Osteocyte (in vitro differentiated cells): ENCODE measurements around the gene CREB3L1. TPM values are rescaled to one million over a fixed set of nuclear protein-coding genes. Genes with fewer than 3 reads are reported as not detected.

Source experiments
- DNase-seq: peaks from one replicate; pipeline ENCODE4 v3.0.0; 2021; ENCODE audit warnings: mixed read lengths; ENCODE audit not compliant: unreplicated experiment; ENCODE audit errors: extremely low spot score
- H3K27ac Mint-ChIP-seq: one replicate; pipeline ENCODE4 v1.8.0; 2021; ENCODE audit warnings: mild to moderate bottlenecking, mixed read lengths; ENCODE audit not compliant: unreplicated experiment
- H3K27me3 Mint-ChIP-seq: one replicate; pipeline ENCODE4 v1.8.0; 2021; ENCODE audit warnings: mixed read lengths; ENCODE audit not compliant: unreplicated experiment
- H3K36me3 Mint-ChIP-seq: one replicate; pipeline ENCODE4 v1.8.0; 2021; ENCODE audit warnings: mixed read lengths; ENCODE audit not compliant: unreplicated experiment
- H3K4me1 Mint-ChIP-seq: one replicate; pipeline ENCODE4 v1.8.0; 2021; ENCODE audit warnings: mixed read lengths; ENCODE audit not compliant: unreplicated experiment
- H3K4me3 Mint-ChIP-seq: one replicate; pipeline ENCODE4 v1.8.0; 2021; ENCODE audit warnings: mild to moderate bottlenecking, moderate library complexity, mixed read lengths; ENCODE audit not compliant: unreplicated experiment
- H3K9me3 Mint-ChIP-seq: one replicate; pipeline ENCODE4 v1.8.0; 2021; ENCODE audit warnings: mixed read lengths; ENCODE audit not compliant: unreplicated experiment
- total RNA-seq: library from RNA; stranded (reverse); gene quantifications from 2 replicates; pipeline ENCODE4 v1.2.1, GENCODE V29; 2021
- TF ChIP-seq, protein P1 (sequence below): fragments of 200-600 bp; sonication (generic); IDR thresholded peaks from 2 replicates; pipeline ENCODE4 v1.5.0; 2021; ENCODE audit warnings: antibody characterized with exemption, mild to moderate bottlenecking, moderate library complexity

CREB3L1 gene
- total RNA-seq, 1 donor from 2014 or later: 77.0 TPM

DNA sequence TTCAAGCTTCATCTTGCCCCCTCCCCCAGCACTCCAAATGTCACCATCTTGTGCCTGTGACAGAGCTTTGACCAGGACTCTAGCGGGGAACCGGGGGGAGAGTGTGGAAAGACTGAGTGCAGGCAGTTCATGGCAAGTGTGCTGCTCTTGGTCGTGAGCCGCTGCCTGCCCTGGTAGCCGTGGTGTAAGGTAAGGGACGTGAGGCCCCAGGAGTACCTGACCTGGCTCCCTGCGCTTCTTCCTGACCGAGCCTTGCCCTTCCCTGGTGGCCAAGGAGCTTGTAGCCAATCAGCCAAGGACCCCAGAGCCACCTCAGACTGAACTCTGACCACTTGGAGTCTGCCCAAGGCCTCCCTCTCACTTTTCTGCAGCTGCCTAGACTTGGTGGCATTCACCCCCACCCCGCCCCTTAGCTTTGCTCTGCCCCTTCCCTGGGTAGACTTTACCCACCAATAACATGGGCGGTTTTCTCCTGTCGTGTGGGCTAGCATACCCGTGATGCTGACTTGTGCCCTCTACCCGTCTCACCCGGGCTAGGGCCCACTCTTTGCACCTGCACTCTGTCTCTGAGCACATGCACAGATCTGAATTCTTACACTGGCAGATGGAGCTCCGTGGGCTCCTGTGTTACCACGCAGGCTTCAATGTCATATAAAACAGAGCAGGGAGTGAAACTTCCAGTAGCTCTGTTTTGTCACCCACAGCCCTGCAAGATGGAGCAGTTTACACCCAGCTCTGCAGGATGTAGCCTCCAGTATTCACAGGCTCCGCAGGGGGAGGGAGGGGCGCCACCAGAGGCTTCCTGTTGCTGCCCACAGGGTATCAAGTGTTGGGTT lies 71.3 kb downstream of the CREB3L1 start:
- DNase-seq: no peak
- Mint-ChIP-seq H3K4me1 (peaks cover 39% of the 10 kb centered on the region), H3K36me3 (no peaks in the 10 kb centered on the region), H3K9me3 (no peaks in the 10 kb centered on the region), H3K27me3 (peaks cover under 1% of the 10 kb centered on the region), H3K4me3 (peak overlapping the region; percentile 75), H3K27ac (peak overlapping the region; percentile 42)
- TF ChIP-seq, protein P1, sequence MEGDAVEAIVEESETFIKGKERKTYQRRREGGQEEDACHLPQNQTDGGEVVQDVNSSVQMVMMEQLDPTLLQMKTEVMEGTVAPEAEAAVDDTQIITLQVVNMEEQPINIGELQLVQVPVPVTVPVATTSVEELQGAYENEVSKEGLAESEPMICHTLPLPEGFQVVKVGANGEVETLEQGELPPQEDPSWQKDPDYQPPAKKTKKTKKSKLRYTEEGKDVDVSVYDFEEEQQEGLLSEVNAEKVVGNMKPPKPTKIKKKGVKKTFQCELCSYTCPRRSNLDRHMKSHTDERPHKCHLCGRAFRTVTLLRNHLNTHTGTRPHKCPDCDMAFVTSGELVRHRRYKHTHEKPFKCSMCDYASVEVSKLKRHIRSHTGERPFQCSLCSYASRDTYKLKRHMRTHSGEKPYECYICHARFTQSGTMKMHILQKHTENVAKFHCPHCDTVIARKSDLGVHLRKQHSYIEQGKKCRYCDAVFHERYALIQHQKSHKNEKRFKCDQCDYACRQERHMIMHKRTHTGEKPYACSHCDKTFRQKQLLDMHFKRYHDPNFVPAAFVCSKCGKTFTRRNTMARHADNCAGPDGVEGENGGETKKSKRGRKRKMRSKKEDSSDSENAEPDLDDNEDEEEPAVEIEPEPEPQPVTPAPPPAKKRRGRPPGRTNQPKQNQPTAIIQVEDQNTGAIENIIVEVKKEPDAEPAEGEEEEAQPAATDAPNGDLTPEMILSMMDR: no peak

DNA sequence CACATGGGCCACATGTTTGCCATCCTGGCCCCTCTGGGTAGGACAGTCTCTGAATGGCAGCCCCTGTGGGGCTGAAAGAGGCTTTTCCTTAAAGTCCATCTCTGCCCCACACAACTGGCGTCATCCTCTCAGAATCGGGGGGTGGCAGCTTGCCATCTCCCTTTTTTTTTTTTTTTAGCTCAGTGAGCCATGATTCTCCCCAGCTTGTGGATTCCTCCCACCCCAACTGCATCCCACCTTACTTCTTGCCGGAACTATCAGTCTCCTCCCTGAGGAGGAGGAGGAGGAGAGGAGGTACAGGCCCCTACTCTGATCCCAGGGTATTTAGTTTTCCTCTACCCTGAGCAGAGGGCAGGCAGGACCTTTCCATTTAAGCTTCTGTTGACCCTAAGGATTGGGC lies 73.2 kb downstream of the CREB3L1 start:
- no peaks in the 10 kb centered on the region for H3K27me3 Mint-ChIP-seq
- TF ChIP-seq, protein P1: no peak
- H3K36me3 Mint-ChIP-seq: no peaks in the 10 kb centered on the region
- no peak overlapping the region for H3K4me3 Mint-ChIP-seq
- H3K9me3 Mint-ChIP-seq: no peaks in the 10 kb centered on the region
- H3K4me1 Mint-ChIP-seq: peaks cover 39% of the 10 kb centered on the region
- no peak for DNase-seq
- H3K27ac Mint-ChIP-seq: no peak overlapping the region

DNA sequence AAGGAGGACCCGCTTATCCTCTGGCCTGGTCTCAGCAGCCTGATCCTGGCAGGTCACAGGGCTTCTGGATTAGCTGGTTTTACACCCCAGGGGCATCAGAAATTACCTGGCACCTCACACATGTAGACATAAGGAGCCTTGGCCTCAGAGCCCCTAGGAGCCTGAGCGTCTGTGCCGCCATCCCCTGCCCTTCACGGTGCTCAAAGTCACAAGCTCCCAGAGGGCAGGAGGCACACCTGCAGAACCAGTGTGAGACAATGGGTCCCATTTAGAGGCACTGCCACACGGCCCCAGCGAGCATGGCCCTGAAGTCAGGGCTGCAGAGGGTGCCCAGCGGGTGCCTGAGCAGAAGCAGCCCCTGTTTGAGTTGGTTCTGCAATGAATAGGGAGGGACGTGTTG lies 73.7 kb downstream of the CREB3L1 start:
- no peak overlapping the region for H3K27ac Mint-ChIP-seq
- no peak for DNase-seq
- H3K36me3 Mint-ChIP-seq: no peaks in the 10 kb centered on the region
- H3K4me1 Mint-ChIP-seq: peaks cover 39% of the 10 kb centered on the region
- no peak overlapping the region for H3K4me3 Mint-ChIP-seq
- TF ChIP-seq, protein P1: no peak
- no peaks in the 10 kb centered on the region for H3K9me3 Mint-ChIP-seq
- H3K27me3 Mint-ChIP-seq: no peaks in the 10 kb centered on the region

DNA sequence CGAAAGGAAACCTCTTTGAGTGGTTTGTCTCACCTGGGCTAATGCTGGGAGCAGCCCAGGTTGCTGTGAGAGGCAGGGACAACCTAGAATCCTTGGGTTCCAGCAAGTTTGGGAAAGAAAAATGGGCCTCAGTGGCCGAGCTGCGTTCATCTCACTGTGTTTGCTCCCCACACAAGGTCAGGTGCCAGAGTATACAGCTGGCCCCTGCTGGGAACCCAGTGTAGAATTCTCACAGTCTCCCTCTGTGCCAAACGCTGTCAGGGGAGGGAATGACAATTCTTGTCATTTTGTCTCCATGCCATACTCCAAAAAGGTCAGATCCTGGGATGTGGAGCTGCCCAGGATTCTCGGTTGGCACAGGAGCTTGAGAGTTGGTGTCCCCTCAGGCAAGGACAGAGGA lies 74.1 kb downstream of the CREB3L1 start:
- Mint-ChIP-seq H3K27me3 (no peaks in the 10 kb centered on the region), H3K27ac (peak overlapping the region; percentile 31), H3K4me3 (no peak overlapping the region), H3K36me3 (peaks cover 4% of the 10 kb centered on the region), H3K4me1 (peaks cover 36% of the 10 kb centered on the region), H3K9me3 (no peaks in the 10 kb centered on the region)
- no peak for DNase-seq
- TF ChIP-seq, protein P1: no peak

DNA sequence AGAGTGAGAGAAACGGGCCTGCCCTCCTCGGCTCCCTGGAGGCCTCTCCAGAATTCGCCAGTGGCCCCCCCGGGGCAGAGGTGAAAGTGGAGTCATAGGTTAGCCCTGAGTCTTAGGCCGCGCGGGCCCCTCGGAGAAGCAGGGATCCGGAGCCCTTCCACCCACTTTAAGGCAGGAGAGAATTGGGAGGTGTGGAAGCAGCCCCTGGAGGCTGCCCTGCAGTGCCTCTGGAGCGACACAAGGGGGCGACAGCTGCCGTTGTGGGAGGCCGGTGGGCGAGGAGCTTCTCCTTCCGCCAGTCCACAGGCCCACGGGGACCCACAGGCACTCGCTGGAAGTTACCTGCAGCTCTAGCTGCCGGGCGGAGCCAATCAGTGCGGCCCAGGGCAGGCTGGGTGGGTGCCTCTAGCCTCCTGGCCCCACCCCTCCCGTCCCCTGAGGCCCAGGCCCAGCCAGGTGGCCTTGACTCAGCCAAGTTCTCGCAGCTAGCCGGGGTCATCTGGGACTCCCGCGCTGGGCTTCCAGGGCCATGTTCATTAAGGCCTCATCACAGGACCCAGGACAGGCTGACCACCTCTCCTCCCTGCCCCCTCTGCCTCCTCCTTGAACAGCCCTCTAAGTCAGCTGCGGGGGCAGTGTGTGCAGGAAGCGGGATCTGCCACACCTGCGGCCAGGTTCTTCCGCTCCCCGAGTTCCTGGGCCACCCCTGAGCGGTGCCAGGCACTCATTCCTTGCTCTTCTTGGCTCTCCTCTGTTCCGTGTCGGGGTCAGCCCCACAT lies 74.8 kb downstream of the CREB3L1 start:
- Mint-ChIP-seq H3K9me3 (no peaks in the 10 kb centered on the region), H3K27me3 (no peaks in the 10 kb centered on the region), H3K4me1 (peaks cover 36% of the 10 kb centered on the region), H3K4me3 (no peak overlapping the region), H3K27ac (peak overlapping the region; percentile 31), H3K36me3 (peaks cover 7% of the 10 kb centered on the region)
- TF ChIP-seq, protein P1: peak; percentile 87
- no peak for DNase-seq
